NCI-H1417 treated with DMSO at 0.1 percent for 48 hours (cell line): ENCODE measurements around the gene MYH11.
"Not testable (repeated sequence)": the region's sequence is repeated elsewhere in the genome, so short reads cannot be mapped to it uniquely, and the experiment has no call there.

ENCODE experiments used
- DNase-seq: peaks from one replicate; lab custom pipeline; 2025; lab: John Stamatoyannopoulos, UW

MYH11 gene

DNA sequence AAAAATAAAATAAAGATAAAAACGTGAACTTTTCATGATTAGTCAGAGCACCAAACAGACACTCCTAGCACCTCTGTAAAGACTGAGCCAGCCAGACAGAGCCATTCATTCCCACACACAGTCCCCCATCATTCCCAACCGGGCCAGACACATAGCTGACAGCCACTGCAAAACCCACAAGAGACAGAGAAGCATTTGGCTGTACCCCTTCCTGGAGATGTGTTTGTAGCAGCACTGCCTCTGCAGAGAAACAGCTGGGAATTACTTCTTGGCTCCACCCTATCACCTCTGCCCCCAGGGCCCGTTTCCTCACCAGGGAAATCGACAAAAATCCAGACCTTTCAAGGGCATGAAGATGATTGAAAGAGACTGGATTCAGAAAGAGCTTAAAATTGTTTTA is 46.4 kb downstream of the MYH11 start:
- DNase-seq, result no peak

DNA sequence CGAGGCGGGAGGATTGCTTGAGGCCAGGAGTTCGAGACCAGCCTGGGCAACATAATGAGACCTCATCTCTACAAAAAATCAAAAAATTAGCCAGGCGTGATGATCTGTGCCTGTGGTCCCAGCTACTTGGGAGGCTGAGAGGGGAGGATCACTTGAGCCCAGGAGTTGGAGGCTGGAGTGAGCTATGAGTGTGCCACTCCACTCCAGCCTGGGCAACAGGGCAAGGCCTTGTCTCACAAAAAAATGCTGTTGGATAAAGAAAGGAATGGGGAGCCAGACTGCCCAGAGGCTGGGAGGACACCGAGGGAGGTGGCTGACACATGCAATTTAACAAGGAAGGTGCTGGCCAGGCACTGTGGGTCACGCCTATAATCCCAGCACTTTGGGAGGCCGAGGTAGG is 47.5 kb downstream of the MYH11 start:
- DNase-seq, result not testable (repeated sequence)

- DNase-seq, result no peak
These were observed 48.8 kb downstream of the MYH11 start for GRCh38 chr16:15808071-15808470.

- DNase-seq, result no peak
These were observed 49.2 kb downstream of the MYH11 start for GRCh38 chr16:15807603-15808009.

DNA sequence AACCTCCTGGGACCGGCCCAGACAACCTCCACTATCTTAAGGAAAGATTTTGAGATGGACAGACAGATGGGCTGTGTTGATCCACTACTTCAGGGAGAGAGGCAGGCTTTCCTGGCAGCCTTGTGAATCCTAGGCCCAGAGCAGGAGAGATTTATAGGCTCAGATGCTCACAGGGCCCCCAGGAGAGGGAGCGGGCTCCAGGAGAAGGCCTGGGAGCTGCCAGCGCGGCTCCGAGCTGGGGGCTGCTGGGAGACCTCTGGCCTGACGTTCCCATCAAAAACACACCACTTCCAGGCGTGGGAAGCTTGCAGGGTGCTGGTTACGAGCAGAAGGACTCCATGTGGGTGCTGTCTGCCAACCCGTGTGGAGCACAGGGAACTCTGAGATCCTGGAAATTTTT is 53.2 kb downstream of the MYH11 start:
- DNase-seq, result no peak

GRCh38 chr16:15799851-15800495 is 56.9 kb downstream of the MYH11 start:
- DNase-seq, result no peak

DNA sequence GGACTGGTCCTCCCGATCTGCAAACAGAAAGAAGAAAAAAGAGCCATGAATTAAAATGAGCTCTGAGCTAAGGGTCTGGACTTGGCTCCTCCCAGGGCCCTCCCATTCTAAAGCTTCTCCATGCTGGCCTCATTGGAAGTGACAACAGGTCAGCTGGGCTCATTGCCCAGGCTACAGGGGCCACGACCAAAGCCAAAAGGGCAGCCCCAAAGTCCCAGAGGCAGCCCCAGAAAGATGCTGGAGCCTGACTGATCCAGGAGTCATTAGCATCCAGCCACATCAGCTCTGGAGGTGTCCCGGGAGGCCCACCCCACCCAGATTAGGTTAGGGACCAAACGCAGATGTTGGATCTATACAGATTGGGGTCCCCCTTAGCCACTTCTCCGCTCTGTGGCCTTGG is 58.2 kb downstream of the MYH11 start:
- no peak for DNase-seq

DNA sequence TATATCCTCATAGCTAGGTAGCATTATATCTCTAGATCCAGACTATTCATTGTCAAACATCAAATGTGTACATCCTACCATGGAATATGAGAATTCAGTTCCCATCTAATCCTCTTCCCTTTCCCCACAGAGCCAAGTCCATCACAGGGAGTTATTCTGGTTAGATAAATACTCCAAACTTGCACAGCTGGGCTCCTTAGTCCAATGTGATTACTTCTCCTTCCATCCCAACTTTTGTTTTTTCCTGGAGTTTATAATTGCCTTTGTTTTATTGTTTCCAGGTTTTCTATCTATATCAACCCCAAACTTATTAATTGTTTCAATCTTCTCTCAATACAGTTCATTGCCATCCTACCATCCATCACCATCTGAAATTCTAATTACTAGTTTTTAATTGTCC is 59.9 kb downstream of the MYH11 start:
- DNase-seq, result no peak

DNA sequence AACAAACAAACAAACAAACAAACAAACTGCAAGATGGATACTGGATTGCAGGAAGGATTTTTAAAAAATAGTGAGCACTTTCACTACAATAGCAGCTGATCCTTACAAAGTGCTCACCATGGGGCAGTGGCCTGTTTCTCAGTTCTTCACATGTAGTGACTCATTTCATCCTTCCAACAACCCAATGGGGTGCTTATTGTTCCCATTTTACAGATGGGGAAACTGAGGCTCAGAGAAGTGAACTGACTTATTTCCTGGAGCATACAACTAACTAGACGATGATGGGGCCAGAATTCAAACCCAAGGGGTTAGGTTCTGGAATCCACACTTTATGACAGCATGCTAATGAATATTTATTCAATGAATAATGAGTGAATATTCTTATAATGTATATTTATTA is 61.2 kb downstream of the MYH11 start:
- no peak for DNase-seq

DNA sequence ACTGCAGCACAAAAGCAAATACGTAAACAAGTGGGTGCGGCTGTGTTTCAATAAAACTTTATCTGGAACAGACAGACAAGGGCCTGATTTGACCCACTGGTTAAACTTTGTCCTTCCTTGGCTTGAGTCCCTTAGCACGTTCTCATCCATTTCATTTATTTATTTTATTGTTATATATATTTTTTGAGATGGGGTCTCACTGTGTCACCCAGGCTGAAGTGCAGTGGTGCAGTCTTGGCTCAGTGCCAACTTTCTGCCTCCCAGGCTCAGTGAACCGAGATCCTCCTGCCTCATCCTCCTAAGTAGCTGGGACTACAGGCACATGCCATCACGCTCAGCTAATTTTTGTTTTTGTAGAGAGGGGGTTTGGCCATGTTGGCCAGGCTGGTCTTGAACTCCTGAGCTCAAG is 64.3 kb downstream of the MYH11 start:
- no peak for DNase-seq

DNA sequence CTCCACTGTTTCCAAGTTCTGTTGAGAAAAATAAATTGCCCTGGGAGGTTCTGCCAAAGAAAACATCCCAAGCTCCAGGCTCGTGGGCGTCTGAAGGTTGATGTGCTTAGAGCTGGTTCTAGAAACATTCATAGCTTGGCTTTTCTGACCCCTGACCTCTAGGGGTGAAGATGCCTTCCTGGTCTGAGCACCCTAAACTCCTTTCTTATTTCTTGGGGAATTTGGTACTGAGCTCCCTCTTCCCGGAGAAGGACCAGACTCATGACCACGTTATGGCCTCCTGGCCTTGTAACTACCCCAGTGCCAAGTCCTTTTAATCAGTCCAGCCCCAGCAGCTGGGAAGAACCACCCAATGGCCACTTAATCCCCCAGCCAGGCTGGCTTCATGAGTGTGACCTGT is 66.4 kb downstream of the MYH11 start:
- no peak for DNase-seq

DNA sequence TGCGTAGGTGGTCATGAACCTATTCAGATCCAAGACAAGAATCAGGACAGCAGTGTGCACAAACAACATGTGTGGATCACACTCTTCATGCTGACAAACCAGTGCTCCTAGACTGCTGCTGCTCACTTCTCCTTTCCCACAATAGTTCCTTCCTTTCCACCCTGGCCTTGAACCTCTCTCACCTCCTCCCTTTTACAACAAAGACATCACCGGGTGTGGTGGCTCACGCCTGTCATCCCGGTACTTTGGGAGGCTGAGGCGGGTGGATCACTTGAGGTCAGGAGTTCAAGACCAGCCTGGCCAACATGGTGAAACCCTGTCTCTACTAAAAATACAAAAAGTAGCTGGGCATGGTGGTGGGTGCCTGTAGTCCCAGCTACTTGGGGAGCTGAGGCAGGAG is 67.0 kb downstream of the MYH11 start:
- DNase-seq, result not testable (repeated sequence)

GRCh38 chr16:15788846-15789239 is 68.0 kb downstream of the MYH11 start:
- DNase-seq, result no peak

DNA sequence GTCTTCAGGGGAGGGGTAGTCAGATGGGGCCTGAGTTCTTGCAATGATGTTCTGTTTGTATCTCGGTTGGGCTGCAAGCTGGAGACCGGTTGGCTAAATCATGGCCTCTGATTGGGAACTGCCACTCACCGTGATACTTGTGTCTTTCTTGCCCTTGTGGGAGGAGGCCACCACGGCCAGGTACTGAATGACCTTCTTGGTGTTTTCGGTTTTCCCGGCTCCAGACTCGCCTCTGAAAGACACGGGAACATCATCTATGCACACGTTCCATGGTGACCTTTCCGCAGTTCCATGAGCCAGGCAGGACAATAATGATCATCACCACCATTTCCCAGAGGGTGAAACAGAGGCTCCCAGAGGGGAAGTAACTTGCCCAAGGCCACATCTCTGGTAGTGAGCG is 70.3 kb downstream of the MYH11 start:
- no peak for DNase-seq

DNA sequence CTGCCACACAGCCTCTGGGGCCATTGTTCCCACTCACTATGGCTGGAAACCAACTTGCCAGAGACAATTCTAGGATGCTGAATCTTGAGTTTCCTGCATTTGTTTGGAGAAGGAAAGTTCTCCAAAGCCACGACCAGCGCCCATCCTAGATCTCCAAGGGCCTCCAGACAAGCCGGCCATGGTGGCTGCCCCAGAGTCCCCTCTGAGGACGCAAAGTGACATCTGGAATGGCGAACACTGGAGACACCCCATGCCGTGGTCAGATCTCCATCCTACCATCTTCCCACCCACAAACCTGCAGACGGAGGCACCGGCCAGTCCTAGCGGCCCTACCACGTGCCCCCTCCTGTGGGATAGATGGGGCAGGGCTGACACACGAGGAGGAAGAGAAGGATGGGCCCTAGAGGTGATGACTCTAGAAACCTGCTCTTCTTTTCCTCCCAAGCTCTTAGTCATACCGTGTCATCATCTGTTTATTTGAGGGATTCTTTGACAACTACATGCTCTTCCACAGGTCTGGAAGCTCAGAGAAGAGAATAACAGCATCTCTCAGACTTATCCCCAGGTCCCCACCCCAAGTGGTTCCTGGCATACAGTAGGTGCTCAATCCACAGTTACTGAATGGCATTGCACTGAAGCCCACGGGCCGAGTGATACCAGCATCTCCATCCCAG is 71.3 kb downstream of the MYH11 start:
- no peak for DNase-seq

- no peak for DNase-seq
These were observed 72.8 kb downstream of the MYH11 start for GRCh38 chr16:15783985-15784384.

DNA sequence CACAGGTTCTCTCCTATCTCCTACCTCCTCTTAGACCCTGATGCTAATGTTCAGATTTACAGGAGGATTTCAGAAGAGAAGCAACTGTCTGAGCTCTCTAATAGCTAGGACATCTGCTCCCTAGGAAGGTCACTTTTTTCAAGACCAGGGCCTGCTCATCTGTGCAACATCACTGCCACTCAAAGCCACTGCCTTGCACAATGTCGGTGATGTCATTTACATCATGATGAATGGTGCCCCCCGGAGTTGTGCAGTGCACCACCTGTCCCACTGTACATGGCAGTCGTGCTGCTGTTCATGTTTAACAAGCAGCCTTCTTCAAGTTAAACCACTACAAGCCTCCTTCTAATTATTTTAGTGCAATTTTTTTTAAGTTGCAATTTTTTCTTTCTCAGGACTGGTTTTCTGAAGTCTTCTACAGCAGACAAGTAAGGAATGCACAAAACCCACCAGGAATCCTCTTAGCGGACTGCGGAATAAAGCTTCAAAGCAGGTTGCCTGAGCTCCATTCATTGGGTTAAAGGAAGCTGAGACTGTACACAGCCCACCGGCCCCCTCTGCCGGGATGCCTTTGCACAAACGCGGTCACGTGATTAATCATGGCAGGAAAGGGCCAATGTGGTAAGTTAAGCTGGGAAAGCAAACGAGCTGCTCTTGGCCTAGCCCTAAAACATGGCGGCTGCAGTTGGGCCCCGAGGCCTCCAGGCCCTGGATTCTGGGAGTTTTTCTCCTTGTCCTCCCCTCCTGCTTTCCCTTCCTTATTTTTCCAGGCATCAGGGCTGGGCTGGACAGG is 74.1 kb downstream of the MYH11 start:
- no peak for DNase-seq

GRCh38 chr16:15781650-15782049 is 75.2 kb downstream of the MYH11 start:
- no peak for DNase-seq

DNA sequence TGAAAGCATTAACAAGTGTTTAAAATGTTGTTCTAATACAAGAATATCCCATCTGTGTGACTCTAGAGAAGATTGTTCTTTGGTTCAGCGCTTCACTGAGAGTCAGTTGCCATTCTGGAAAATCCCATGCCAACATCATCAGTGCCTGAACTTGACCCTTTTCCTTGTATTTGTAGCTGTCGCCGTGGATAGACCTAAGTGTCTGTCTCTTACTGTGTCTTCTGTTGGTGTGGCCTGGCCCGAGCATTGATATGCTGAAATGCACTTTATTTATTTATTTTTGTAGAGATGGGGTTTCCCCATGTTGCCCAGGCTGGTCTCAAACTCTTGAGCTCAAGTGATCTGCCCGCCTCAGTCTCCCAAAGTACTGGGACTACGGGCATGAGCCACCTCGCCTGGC is 76.0 kb downstream of the MYH11 start:
- DNase-seq, result no peak

- DNase-seq, result no peak
These were observed 77.0 kb downstream of the MYH11 start for GRCh38 chr16:15779664-15780351.

DNA sequence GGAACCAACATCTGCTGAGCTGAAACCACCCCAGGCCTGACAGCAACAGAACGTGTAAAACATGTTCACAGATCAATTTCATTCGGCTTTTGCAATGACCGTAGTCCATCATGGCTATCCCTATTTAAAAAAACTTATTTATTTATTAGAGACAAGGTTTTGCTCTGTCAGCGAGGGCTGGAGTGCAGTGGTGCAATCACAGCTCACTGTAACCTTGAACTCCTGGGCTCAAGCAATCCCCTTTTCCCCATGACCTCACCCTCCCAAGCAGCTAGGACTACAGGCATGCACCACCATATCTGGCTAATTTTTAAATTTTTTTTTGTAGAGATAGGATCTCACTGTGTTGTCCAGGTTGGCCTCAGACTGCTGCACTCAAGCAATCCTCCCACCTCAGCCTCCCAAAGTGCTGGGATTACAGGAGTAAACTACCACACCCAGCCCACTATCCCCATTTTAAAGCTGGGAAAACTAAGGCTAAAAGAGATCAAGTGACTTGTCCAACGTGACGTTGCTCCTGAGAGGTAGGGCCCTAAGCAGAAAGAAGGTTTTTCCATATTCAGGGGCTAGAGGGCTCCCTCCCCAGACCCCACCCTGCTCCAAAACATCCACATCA is 77.7 kb downstream of the MYH11 start:
- no peak for DNase-seq

- DNase-seq, result no peak
These were observed 78.6 kb downstream of the MYH11 start for GRCh38 chr16:15778204-15778743.
